HepG2 (cell line): Measurements from ENCODE around the gene ANG. TPM values are rescaled to one million over a fixed set of nuclear protein-coding genes. Genes with fewer than 3 reads are reported as not detected.

ENCODE experiments used
- HMGXB3 ChIP-seq: sonication (generic); formaldehyde crosslinking; IDR thresholded peaks from 2 replicates; pipeline ENCODE4 v1.4.0; 2020; ENCODE audit warnings: missing genetic modification reagents, borderline replicate concordance
- POLR2A ChIP-seq, 2 experiments: IDR thresholded peaks; 2 replicates each; pipeline ENCODE4 v1.6.1; 2011; ENCODE audit warnings: low read depth in 2 of 2, low read length in 2 of 2, mild to moderate bottlenecking in 1 of 2, moderate library complexity in 1 of 2; ENCODE audit not compliant: insufficient read depth in 1 of 2
- RNF219 ChIP-seq: sonication (generic); formaldehyde crosslinking; IDR thresholded peaks from 2 replicates; pipeline ENCODE4 v1.5.0; 2020; ENCODE audit warnings: mild to moderate bottlenecking, missing genetic modification reagents
- SRSF9 ChIP-seq: fragments of 200-400 bp; formaldehyde crosslinking; IDR thresholded peaks from 2 replicates; pipeline ENCODE4 v1.6.1; 2018; ENCODE audit warnings: borderline replicate concordance, mild to moderate bottlenecking, low read depth, low read length; ENCODE audit not compliant: insufficient read depth, poor library complexity, severe bottlenecking
- ZNF484 ChIP-seq: sonication (generic); formaldehyde crosslinking; IDR thresholded peaks from 2 replicates; pipeline ENCODE4 v1.5.1; 2020; ENCODE audit warnings: mild to moderate bottlenecking, low read depth, missing genetic modification reagents, borderline replicate concordance
- ZNF501 ChIP-seq: sonication (generic); formaldehyde crosslinking; IDR thresholded peaks from 2 replicates; pipeline ENCODE4 v1.5.1; 2020; ENCODE audit warnings: mild to moderate bottlenecking, moderate library complexity, missing genetic modification reagents
- ZNF556 ChIP-seq: sonication (generic); formaldehyde crosslinking; IDR thresholded peaks from 2 replicates; pipeline ENCODE4 v1.4.0; 2020; ENCODE audit warnings: mild to moderate bottlenecking, missing genetic modification reagents, borderline replicate concordance
- ZNF883 ChIP-seq: sonication (generic); formaldehyde crosslinking; IDR thresholded peaks from 2 replicates; pipeline ENCODE4 v1.5.1; 2020; ENCODE audit warnings: mild to moderate bottlenecking, missing genetic modification reagents; ENCODE audit errors: not compliant biosample characterization
- polyA plus RNA-seq, 8 experiments: library from polyadenylated mRNA; depleted of rRNA in 3 of 8; stranded (reverse) in 7 of 8; unstranded in 1 of 8; fragments of >200 nt; fragmentation: Illumina TruSeq in 4 of 8; extraction: Trizol in 4 of 8; gene quantifications; 2 replicates each; pipeline versions ENCODE4 v1.2.1 to v1.2.3, GENCODE V29; 2011 to 2016; ENCODE audit warnings: low read depth in 4 of 8, missing spikeins in 1 of 8, mixed read lengths in 1 of 8; ENCODE audit not compliant: insufficient read depth in 1 of 8
- total RNA-seq, 5 experiments: library from RNA; depleted of rRNA; stranded (reverse); fragments of >200 nt; fragmentation: Illumina TruSeq; extraction: Trizol; gene quantifications; 2 replicates each; pipeline ENCODE4 v1.2.3, GENCODE V29; 2016; ENCODE audit warnings: low read depth in 1 of 5
- TF ChIP-seq, protein P1 (sequence below): sonication (generic); formaldehyde crosslinking; IDR thresholded peaks from 2 replicates; pipeline ENCODE4 v1.4.0; 2020; ENCODE audit warnings: missing genetic modification reagents, borderline replicate concordance
- TF ChIP-seq, protein P2 (sequence below): sonication (generic); formaldehyde crosslinking; IDR thresholded peaks from 2 replicates; pipeline ENCODE4 v1.4.0; 2020; ENCODE audit warnings: missing genetic modification reagents
- TF ChIP-seq, protein P3 (sequence below): sonication (generic); formaldehyde crosslinking; IDR thresholded peaks from 2 replicates; pipeline ENCODE4 v1.5.1; 2020; ENCODE audit warnings: mild to moderate bottlenecking, moderate library complexity, missing genetic modification reagents

ANG gene
- total and polyA plus RNA-seq, 2 of the 13 experiments (the other 11 are each of a cell fraction or from before 2014, with no cell fraction given), result 83.6 to 401 TPM

DNA sequence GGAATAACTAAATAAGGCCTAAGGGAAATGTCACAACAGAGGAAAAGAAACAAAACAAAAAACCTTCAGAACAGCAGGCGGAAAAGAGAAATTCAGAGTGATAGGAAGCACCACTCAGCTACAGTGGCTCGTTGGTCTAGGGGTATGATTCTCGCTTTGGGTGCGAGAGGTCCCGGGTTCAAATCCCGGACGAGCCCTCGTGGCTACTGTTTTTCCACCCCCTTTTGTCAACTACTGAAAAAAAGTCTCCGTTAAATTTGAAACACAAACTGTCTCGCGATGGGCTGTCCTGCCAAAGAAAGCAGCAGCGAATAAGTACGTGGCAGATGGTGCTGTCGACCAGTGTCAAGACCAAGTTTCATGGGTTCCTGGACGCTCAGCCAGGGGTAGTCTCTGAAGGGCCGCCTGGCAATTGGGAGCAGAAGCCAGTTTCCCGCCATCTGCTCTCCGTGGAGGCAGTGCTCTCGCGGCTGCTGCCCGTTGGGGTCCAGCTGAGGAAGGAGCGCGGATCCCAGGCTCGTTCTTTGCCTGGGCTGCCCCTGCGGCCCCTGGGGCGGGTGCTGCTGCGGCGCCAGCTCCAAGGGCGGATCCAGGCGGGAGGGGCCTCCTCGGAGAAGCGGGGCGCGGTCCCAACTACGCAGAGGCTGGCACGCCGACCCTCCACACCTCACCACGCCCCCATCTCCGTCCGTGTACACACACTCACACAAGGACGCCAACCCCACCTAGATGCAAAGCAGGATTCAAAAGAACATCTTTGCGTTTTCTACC lies 4.5 kb upstream of the ANG start, which contains the start of gene RNASE4 (continued):
- TF ChIP-seq ZNF556 (CRISPR knock-in tag), result peak; percentile 77
- TF ChIP-seq RNF219, result no peak
- TF ChIP-seq, protein P1, sequence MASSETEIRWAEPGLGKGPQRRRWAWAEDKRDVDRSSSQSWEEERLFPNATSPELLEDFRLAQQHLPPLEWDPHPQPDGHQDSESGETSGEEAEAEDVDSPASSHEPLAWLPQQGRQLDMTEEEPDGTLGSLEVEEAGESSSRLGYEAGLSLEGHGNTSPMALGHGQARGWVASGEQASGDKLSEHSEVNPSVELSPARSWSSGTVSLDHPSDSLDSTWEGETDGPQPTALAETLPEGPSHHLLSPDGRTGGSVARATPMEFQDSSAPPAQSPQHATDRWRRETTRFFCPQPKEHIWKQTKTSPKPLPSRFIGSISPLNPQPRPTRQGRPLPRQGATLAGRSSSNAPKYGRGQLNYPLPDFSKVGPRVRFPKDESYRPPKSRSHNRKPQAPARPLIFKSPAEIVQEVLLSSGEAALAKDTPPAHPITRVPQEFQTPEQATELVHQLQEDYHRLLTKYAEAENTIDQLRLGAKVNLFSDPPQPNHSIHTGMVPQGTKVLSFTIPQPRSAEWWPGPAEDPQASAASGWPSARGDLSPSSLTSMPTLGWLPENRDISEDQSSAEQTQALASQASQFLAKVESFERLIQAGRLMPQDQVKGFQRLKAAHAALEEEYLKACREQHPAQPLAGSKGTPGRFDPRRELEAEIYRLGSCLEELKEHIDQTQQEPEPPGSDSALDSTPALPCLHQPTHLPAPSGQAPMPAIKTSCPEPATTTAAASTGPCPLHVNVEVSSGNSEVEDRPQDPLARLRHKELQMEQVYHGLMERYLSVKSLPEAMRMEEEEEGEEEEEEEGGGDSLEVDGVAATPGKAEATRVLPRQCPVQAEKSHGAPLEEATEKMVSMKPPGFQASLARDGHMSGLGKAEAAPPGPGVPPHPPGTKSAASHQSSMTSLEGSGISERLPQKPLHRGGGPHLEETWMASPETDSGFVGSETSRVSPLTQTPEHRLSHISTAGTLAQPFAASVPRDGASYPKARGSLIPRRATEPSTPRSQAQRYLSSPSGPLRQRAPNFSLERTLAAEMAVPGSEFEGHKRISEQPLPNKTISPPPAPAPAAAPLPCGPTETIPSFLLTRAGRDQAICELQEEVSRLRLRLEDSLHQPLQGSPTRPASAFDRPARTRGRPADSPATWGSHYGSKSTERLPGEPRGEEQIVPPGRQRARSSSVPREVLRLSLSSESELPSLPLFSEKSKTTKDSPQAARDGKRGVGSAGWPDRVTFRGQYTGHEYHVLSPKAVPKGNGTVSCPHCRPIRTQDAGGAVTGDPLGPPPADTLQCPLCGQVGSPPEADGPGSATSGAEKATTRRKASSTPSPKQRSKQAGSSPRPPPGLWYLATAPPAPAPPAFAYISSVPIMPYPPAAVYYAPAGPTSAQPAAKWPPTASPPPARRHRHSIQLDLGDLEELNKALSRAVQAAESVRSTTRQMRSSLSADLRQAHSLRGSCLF (CRISPR knock-in tag), result peak; percentile 36; the same call in 1 of the 2 replicates
- TF ChIP-seq ZNF883 (CRISPR knock-in tag), result peak; percentile 33
- peak; percentile 85 to 89 for TF ChIP-seq POLR2A (IDR thresholded peaks at IDR 0.05; ENCODE audit: insufficient read depth in 1 of 2, low read depth in 2 of 2, low read length in 2 of 2)
- TF ChIP-seq ZNF501 (CRISPR knock-in tag), result peak; percentile 77
- TF ChIP-seq, protein P2, sequence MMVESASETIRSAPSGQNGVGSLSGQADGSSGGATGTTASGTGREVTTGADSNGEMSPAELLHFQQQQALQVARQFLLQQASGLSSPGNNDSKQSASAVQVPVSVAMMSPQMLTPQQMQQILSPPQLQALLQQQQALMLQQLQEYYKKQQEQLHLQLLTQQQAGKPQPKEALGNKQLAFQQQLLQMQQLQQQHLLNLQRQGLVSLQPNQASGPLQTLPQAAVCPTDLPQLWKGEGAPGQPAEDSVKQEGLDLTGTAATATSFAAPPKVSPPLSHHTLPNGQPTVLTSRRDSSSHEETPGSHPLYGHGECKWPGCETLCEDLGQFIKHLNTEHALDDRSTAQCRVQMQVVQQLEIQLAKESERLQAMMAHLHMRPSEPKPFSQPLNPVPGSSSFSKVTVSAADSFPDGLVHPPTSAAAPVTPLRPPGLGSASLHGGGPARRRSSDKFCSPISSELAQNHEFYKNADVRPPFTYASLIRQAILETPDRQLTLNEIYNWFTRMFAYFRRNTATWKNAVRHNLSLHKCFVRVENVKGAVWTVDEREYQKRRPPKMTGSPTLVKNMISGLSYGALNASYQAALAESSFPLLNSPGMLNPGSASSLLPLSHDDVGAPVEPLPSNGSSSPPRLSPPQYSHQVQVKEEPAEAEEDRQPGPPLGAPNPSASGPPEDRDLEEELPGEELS (CRISPR knock-in tag), result peak; percentile 64; the same call in 1 of the 2 replicates
- TF ChIP-seq, protein P3, sequence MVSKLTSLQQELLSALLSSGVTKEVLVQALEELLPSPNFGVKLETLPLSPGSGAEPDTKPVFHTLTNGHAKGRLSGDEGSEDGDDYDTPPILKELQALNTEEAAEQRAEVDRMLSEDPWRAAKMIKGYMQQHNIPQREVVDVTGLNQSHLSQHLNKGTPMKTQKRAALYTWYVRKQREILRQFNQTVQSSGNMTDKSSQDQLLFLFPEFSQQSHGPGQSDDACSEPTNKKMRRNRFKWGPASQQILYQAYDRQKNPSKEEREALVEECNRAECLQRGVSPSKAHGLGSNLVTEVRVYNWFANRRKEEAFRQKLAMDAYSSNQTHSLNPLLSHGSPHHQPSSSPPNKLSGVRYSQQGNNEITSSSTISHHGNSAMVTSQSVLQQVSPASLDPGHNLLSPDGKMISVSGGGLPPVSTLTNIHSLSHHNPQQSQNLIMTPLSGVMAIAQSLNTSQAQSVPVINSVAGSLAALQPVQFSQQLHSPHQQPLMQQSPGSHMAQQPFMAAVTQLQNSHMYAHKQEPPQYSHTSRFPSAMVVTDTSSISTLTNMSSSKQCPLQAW, result peak; percentile 72
- no peak for TF ChIP-seq SRSF9
- TF ChIP-seq ZNF484 (CRISPR knock-in tag), result no peak; the same call in 1 of the 2 replicates
- peak; percentile 49 for TF ChIP-seq HMGXB3 (CRISPR knock-in tag)
